Measurements from ENCODE around the gene MRPL43.

MRPL43 gene

DNA sequence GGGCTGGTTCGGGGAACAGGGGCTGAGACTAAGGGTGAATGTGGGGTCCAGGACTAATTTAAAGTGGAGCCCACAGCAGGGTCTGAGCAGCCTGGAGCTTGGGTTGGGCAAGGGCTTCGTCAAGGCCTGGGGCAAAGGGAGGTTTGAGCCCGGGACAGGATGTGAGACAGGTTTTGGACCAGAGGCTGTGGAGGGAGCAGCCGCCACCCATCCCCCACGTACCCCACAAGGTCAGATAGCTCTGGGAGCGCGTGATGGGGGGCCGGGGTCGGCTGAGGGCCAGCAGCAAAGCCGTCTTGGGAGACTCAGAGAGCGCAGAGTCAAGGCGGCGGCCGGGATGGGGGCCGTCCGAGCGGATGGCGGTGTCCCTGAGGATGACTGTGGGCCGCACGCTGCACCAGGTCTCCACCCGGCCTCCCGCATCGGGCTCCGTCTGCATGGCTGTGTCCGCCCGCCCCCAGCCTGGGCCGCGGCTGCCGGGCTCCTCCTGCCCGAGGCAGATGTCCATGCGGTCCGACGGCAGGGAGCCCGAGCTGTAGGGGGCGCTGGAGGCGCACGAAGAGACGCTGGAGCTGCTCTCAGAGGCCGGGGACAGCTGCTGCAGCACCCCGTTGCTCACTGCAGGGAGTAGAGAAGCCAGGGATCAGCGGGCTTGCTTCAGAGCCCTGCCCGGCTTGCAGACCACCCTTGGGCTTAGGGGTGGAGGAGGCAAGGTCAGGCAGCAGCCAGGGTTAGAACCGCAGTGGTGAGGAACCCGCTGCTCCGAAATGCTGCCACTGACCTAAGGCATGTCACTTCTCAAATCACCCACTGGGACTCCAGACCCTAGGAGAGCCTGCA is 31.5 kb upstream of the MRPL43 start:
- no peak for DNase-seq

DNA sequence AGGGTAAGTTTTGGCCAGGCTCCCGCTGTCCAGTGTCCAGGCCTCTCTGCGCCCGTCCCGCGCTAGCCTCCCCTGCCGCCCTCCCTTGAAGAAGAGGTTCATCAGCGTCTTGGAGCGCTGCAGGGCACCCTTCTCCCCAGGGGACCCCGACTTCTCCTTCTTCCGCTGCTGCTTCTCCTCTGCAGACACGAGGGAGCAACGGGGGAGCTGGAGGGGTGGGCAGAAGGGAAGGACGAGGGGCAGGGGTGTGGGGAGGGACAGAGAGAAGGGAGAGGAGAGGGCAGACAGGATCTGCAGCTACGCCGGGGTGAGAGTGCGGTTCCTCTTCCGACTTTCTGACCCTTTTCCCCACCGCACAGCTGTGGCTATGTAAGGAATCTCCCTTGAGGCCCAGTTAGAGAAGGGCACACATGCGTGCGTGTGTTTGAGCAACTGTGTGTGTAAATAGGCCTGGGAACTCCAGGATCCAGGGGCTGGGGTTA is 30.9 kb upstream of the MRPL43 start:
- no peak for DNase-seq

DNA sequence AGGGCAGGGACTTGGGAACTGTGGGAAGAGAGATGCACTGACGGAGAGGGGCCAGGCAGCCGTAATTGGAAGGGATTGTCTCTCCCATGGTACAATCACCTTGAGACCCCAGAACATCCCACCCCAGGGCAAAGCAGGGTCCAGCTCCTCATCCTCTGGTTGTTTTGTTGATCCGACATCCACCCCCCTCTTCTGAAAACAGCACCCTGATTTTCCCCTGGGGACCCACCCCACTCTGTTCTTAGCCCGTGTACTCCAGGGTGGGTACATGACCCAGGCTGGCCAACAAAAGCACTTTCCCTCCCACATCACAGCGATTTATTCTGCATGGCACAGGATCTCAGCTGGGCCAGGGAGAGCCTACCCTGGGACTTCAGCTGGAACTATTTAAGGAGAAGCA is 29.5 kb upstream of the MRPL43 start:
- no peak for DNase-seq

DNA sequence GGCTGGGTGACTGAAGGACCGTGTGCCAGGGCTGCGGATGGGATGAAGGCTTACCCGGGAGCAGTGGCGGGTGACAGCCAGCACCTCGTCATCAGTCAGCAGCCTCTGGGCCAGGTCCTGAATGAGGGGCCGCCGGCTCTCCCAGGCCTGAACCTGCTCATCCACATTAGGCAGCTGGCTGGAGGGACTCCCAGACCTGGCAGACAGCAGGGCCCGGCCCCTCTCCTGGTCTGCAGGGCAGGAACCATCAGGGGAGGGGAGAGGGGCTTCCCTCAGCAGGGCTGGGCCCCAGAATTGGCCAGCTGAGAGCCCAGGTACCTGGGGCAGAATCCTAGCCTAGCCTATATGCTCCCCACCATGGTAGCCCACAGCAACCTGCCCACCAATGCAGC is 28.3 kb upstream of the MRPL43 start:
- no peak for DNase-seq

DNA sequence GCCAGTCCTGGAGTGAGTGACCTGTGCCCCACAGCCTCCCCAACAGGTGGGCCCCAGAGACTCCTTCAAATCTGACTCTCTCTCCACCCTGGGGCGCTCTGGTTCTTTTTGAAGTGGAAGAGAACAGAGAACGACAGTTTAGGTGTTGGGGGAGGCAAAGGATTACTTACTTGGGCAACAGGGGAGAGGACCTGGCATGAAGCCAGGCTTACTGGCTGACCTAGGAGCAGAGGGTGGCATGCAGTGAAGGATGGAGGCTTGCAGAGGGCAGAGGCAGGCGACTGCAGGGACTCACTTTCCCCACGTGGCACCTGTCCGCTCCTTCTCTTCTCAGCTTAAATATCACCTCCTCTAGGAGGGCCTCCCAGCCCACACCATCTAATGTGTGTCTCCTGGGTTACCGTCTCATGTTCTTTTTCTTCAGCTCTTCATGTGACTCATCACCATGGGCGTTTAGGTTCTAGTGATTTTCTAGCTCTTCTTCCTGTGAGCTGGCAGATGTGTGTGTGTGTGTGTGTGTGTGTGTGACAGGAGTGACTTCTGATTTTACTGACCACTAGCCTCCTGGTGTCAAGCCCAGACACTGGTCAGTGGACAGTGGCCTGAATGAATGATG is 27.8 kb upstream of the MRPL43 start:
- no peak for DNase-seq

DNA sequence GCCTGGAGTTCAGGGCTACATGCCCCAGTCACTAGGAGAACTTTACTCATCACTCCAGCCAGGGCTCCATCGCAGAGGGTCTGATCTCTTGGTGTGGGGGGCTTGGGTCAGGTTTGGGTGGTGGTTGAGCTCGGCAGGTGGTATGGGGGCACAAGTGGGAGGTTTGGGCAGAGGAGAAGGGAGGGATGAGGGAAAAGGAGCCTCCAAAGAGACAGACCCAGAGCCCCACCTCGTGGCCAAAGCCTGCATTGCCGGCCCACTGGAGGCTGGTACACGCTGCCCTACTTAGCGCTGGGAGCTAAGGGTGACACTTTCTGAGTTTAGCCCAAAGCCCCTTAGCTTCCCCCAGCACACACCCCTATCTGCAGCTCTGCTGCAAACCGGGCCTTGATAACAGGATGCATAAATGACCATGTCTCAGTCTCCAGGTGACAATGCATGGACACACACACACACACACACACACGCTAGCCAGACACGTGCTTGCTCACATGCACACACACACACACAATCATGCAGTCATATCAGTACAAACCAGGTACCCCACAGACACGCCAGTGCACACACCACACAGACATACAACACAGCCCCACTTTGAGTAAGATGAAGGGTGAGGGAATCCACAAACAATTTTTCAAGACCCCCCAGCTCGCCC is 27.1 kb upstream of the MRPL43 start:
- no peak for DNase-seq

DNA sequence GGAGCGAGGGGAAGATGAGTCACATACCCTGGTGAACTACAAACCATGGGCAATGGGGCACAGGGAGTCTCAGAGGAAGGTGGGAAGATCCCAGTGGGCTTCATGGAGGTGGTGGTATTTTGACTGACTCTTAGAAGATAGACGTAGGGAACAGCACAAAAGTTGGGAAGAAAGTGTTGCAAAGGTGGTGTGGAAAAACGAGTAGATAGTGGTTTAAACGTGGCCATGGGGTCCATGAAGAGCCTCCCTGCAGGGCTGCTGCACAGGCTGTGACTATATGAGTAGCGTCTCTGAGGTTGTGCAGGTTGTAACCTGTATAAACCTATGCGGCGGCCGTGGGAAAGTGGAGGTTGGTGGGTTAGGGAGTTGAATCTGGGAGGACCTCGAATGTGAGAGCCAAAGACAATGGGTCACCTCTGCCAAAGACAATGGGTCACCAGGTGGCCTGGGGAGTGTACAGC is 26.1 kb upstream of the MRPL43 start:
- no peak for DNase-seq

DNA sequence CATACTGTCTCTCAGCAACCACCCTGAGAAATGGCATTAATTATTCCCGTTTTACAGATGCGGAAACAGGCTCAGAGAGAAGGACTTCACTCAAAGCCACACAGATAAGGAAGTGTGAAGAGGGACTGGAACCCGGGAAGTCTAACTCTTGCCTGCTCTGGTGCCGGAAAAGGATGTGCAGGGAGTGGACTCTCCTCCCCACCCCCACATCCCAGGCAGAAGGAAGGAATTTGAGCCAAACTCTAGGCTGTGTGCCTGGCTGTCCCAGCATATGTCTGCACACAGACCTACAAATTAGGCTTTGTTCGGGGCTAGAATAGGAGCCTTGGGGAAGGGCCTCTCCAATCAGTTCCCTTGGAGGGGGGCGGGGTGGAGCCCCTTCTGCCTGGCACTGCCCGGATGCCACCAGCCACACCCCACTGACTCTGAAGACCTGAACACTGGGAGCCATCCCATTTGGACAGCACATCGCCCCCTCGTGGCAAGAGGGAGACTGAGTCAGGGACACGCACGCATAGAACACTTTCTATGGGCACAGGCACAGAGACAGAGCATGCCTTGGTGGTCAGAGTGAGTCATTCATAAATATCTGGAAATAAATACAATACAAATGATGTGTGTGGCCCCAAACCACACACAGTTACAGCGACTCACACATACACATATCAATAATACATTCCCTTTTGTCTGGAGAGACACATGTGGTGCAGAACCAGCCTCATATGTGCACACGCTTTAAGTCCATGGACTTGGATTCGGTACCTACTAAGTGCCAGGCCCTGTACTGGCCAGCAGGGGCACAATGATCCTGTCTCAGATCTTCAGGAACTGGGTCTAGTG is 25.4 kb upstream of the MRPL43 start:
- DNase-seq: peak; percentile 53

DNA sequence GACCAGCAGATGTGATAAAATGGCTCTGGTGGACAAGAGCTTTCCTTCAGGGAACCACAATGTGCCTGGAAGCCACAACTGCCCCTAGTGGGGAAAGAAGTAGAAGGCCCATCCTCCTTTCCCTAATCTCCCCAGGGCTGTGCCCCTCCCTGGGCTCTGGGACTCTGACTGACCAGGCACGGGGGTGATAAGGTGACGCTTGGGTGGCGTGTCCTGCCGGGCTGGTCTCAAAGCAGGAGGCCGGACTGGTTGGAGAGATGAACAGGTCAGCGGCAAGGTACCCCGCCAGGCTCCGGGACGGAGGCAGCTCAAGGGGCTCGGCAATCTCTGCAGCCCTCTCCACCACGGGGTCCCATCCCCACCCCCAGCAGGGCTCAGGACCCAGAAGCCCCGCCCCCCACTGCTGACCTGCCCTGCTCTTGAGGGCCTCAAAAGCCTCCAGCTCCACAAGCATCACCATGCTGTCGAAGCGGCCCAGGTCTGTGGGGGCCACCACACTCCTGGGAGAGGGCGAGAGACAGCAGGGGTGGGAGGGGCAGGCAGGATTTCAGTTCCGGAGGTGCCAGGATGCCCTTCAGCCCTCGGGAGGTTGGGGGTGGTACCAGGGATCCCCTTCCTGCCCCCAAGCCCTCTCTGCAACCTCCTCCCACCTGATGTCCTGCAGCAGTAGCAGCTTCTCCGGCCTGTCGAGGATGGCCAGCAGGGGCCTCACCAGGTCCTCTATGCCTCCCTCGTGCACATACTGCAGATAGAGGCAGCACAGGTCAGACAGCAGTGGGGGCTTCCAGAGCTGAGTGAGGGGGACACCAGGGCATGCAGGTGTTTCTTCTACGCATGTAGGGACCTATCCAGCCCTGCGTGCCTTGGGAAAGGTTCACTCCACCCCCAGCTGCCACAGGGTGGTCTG is 24.5 kb upstream of the MRPL43 start:
- DNase-seq: no peak

DNA sequence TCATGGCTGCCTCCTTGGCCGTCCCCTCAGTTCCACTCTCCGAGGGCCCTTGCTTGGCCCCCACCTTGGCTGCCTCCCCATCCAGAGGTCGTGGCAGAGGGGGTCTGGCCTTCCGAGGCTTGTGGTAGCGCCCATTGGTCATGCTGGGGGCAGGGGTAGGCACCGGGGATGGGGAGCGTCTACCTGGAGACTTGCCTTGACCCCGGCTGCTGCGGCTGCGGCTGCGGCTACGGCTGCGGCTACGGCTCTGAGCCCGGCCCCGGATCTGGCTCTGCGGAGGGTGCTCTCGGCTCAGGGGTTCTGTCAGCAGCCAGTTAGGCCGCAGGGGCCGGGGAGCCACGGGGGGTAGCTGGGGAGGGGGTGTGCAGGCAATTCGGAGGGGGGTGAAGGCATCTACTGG is 23.0 kb upstream of the MRPL43 start:
- DNase-seq: no peak

DNA sequence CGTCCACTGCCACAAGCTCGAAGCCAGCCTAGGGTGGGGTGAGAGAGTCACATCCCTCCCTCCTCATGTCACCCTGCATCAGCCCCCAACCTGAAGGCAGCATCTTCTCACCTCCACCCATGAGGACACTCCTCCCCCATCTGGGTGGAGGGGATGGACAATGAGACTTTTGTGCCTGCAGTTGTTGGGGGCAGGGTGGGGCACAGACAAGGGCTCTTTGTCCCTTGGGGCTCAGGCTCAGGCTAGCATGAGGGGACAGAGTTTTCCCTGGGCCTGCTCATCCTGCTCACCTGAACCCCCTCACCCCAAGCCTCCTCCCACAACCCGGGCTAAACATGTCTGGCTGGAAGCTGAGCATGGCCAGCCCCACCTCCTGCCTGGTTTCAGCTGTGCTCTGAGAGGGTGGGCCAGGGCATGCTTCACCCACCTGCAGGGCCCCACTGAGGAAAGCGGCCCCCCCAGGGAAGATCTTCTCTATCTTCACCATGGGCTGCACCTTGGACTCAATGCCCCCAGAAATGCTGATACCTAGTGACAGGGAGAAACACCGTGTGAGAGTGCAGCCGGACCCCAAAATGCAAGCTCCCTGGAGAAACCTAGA is 21.6 kb upstream of the MRPL43 start:
- no peak for DNase-seq

DNA sequence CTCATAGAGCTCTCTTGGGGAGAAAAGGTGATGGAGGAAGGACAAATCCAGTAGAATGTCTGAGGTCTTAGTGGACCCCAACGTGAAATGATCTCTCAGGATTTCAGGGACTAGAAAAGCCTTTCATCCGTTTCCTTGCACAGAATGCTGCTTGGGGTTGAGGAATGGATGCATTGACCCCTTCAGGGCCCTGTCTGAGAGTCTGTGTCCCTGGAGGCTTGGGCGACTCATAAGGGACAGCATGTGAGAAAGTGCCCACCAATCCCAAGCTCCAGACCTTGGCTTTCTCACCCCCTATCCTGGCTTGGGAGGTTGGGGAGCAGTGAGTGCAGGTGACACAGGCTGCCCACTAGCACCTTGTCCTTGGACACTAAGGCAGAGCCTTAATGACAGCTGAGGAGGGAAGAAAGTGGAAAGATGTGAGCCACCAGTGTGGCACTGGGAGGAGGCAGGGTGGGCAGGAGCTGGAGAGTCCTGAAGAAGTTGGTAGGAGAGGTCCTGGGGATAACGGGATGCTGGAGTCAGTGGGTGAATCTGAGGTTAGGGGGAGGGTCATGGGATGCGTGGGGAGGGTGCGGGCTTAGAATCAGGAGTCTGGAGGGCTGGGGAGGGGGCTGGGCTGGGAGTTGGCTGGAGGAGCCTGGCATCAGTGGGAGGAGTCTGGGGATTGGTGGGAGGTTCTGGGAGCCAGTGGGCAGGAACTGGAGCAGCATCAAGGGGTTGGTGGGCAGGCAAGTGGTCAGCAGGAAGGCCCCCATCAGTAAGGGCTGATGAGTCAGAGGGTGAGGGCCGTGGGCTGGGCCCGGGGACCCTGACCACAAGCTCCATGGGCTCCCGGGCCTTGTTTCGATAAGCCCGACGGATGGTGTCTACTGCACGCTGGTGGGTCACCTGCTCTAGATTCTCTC is 20.9 kb upstream of the MRPL43 start:
- DNase-seq: no peak

DNA sequence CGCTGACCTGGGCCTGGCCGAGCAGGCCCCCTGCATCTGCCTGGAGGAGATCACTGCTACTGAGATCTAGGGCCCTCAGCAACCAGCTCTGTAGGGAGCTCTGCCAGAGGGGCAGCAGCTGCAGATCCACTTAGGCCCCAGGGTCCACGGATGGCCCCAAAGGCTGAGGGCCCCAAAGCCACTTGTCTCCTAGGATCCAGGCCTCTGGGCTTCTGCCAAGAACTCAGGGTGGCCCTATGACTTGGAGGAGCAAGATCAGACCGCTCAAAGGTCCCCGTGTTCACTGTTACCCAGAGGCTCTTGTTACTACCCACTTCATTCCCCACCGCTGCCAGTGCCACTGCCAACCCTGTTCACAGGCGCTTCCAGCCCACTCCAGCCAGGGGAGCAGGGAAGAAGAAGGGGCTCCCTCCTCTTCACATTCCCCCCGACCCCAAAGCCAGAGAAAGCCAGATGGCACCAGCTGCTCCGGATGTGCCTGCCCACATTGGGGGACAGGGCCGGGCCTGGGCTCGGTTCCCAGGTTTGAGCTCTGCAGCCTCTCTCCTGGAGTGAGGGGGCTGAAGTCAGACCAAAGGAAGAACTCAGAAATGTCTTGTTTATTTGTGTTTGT is 19.9 kb upstream of the MRPL43 start:
- no peak for DNase-seq

DNA sequence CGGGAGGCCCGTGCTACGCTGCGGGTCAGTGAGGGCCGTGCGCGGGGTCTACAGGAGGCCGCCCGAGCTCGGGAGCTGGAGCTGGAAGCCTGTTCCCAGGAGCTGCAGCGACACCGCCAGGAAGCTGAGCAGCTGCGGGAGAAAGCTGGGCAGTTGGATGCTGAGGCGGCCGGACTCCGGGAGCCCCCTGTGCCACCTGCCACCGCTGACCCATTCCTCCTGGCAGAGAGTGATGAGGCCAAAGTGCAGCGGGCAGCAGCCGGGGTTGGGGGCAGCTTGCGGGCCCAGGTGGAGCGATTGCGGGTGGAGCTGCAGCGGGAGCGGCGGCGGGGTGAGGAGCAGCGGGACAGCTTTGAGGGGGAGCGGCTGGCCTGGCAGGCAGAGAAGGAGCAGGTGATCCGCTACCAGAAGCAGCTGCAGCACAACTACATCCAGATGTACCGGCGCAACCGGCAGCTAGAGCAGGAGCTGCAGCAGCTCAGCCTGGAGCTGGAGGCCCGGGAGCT is 19.3 kb upstream of the MRPL43 start:
- no peak for DNase-seq

DNA sequence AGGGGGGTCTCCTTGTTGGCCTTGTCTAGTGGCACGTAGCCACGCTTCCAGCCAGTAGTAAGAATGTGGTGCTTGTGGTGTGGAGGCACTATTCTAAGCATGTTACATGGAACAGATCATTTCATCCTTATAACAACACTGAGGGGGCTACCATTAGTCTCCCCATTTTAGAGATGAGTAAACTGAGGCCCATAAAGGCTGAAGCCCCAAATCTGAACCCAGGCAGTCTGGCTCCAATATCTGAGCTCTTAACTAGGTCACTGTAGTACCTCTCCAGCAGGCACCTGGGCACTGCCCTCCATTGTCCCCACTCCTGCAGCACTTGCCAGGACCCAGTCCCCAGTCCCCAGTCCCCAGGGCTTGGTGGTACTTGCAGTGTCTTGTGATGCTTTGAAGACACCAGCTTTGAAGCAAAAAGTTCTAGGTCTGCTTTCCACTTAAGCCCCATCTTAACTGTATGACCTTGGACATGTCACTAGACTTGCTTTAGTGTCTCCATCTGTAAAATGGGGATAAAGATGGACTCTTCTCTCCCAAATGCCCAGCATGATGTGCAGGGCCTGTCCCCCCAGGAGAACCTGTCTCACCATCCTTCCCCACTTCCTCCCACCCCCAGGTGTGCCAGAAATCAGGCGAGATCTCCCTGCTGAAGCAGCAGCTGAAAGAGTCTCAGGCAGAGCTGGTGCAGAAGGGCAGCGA is 18.7 kb upstream of the MRPL43 start:
- no peak for DNase-seq

DNA sequence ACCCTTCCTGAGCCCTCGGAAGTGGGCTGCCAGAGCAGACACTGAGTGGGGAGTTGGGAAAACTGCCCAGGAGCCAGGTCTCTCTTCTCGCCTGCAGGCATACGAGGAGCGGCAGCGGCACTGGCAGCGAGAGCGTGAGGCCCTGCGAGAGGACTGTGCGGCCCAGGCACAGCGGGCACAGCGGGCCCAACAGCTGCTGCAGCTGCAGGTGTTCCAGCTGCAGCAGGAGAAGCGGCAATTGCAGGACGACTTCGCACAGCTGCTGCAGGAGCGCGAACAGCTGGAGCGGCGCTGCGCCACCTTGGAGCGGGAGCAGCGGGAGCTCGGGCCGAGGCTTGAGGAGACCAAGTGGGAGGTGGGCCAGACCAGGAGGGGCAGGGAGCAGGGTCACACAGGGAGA is 18.1 kb upstream of the MRPL43 start:
- DNase-seq: no peak

DNA sequence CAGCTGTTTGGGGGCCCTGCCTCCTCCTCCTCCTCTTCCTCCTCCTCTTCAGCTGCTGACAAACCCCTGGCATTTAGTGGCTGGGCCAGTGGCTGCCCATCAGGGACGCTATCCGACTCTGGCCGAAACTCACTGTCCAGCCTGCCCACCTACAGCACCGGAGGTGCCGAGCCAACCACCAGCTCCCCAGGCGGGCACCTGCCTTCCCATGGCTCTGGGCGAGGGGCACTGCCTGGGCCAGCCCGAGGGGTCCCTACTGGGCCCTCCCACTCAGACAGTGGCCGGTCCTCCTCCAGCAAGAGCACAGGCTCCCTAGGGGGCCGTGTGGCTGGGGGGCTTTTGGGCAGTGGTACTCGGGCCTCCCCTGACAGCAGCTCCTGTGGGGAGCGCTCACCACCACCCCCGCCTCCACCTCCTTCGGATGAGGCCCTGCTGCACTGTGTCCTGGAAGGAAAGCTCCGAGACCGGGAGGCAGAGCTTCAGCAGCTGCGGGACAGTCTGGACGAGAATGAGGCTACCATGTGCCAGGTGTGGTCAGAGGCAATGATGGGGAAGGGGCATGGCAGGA is 16.4 kb upstream of the MRPL43 start:
- no peak for DNase-seq

DNA sequence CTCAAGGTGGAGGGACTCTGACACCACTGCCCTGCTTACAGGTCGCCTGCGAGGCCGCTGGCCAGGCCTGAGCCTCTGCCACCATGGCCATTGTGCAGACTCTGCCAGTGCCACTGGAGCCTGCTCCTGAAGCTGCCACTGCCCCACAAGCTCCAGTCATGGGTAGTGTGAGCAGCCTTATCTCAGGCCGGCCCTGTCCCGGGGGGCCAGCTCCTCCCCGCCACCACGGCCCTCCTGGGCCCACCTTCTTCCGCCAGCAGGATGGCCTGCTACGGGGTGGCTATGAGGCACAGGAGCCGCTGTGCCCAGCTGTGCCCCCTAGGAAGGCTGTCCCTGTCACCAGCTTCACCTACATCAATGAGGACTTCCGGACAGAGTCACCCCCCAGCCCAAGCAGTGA is 15.2 kb upstream of the MRPL43 start:
- DNase-seq: no peak

DNA sequence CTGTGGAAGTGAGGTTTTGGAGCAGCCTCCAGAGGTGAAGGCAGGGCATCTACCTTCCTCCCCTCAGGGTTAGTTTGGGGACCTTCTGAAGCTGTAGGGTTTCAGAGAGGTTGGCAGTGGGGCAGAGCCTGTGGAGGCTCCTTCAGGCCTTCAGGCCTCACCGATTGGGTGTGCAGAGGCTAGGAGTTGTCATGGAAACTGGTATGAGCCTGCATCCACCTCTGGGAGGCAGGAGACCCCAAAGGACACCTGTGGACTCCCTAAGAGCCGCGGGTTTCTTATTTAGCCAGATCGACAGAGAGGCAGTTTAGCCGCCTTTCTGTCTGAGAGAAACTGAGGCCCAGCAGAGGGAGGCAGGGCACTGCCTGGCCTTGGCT is 14.3 kb upstream of the MRPL43 start:
- no peak for DNase-seq

All from NK-92 treated with Interleukin-12 subunit alpha and Interleukin-12 subunit beta, amount 100 ng/mL, for 24 hours (cell line).